Peyer's patch (tissue), 4 donors: Measurements from ENCODE around the gene NPTN.

Experiments
- POLR2A ChIP-seq, 2 donors: fragments of 450-650 bp; IDR thresholded peaks; one replicate each; pipeline ENCODE4 v1.5.1; 2017; ENCODE audit warnings: antibody characterized with exemption in 2 of 2, mild to moderate bottlenecking in 2 of 2, moderate library complexity in 2 of 2
- TF ChIP-seq, protein P1 (sequence below), 6 experiments: fragments of 450-650 bp in 4 of 6; fragments of 200-600 bp in 2 of 6; sonication (generic) in 1 of 6; IDR thresholded peaks; one replicate each; pipeline ENCODE4 v1.5.1; 2017 to 2019; ENCODE audit warnings: antibody characterized with exemption in 6 of 6, mild to moderate bottlenecking in 3 of 6, moderate library complexity in 1 of 6

DNA sequence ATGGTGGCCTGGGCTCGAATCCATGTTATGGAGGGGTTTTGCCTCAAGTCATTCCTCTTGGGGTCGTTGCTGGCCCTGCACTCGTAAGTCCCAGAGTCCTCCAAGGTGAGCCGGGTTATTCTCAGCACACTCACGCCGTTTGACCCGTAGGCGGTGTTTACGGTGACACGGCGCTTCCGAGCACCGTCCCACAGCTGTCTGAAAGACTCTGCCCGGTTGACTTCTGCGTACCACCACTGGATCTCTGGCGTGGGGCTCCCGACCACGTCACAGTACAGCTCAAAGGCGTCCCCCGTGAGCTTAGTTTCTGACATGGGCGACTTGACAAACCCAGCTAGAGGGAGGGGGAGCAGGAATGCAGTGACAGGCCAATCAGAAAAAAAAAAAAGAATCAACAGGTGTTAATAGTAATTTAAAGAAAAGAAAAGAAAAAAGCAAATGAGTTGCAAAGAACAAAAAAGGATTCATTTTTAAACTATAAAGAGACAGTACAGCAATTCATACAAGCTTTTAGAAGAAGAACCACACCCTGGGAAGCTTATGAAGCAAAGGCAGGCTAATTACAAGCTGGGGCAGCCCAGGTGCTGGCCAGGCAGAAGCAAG lies 36.1 kb downstream of the NPTN start:
- no peak for TF ChIP-seq POLR2A (IDR thresholded peaks at IDR 0.05)
- TF ChIP-seq, protein P1, sequence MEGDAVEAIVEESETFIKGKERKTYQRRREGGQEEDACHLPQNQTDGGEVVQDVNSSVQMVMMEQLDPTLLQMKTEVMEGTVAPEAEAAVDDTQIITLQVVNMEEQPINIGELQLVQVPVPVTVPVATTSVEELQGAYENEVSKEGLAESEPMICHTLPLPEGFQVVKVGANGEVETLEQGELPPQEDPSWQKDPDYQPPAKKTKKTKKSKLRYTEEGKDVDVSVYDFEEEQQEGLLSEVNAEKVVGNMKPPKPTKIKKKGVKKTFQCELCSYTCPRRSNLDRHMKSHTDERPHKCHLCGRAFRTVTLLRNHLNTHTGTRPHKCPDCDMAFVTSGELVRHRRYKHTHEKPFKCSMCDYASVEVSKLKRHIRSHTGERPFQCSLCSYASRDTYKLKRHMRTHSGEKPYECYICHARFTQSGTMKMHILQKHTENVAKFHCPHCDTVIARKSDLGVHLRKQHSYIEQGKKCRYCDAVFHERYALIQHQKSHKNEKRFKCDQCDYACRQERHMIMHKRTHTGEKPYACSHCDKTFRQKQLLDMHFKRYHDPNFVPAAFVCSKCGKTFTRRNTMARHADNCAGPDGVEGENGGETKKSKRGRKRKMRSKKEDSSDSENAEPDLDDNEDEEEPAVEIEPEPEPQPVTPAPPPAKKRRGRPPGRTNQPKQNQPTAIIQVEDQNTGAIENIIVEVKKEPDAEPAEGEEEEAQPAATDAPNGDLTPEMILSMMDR (IDR thresholded peaks at IDR 0.05) = no peak
